ENCODE results near the gene MTHFD1L.

MTHFD1L gene

GRCh38 chr6:151004383-151005024 lies 139.0 kb downstream of the MTHFD1L start:
- Histone ChIP-seq H3K27me3 (no peaks in the 10 kb centered on the region), H3K9me3 (no peaks in the 10 kb centered on the region), H3K4me1 (ENCODE audit: control insufficient read depth in 1 of 2, insufficient read depth in 1 of 2, low read depth in 1 of 2, low read length in 1 of 2) (peaks cover 50% of the 10 kb centered on the region in 2 experiments), H3K4me3 (ENCODE audit: low read depth in 1 of 2, low read length in 1 of 2) (peak overlapping the region; percentile 30 to 44), H3K27ac (peak overlapping the region; percentile 86), H3K36me3 (no peaks in the 10 kb centered on the region)
- TF ChIP-seq CTCF (IDR thresholded peaks at IDR 0.05) = no peak

GRCh38 chr6:151005164-151005563 lies 139.7 kb downstream of the MTHFD1L start:
- Histone ChIP-seq H3K4me1 (ENCODE audit: control insufficient read depth in 1 of 2, insufficient read depth in 1 of 2, low read depth in 1 of 2, low read length in 1 of 2) (peaks cover 50% of the 10 kb centered on the region in 2 experiments), H3K27ac (peak overlapping the region; percentile 86), H3K36me3 (no peaks in the 10 kb centered on the region), H3K9me3 (no peaks in the 10 kb centered on the region), H3K27me3 (no peaks in the 10 kb centered on the region), H3K4me3 (ENCODE audit: low read depth in 1 of 2, low read length in 1 of 2) (peak overlapping the region in 1 of 2 experiments; percentile 33)
- no peak for TF ChIP-seq CTCF (IDR thresholded peaks at IDR 0.05)

DNA sequence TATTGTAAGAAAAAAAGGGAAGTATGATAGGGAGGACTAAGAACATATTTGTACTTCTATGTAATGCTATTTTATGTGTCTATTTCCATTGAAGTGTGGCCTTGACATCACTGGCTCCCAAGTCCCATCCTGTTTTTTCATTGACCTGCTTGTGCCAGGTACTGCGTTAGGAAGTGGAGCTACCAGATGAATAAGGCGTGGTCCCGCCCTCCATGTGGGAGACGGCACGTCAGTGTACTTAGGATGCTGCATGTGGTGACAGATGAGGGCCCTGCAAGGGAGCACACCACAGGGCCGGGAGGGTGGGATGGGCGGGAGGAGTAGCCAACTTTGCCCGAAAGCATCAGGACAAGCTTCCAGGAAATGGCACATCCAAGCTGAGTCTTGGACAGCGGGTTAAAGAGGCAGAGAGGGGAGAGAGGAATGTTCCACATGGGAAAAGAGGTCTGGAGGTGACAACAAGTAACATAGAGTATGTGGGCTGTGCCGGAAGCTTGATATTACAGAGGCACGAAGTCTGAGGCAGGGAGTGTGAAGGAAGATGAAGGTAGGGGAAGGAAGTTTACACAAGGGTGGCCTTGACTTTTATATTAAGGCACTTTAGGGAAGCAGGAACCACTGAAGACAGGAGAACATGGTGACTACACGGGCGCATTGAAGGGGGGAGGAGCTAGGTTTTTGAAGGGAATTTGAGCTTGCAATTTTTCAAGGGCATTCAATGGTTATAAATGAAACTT lies 140.6 kb downstream of the MTHFD1L start:
- TF ChIP-seq CTCF (IDR thresholded peaks at IDR 0.05) = no peak
- Histone ChIP-seq H3K9me3 (no peaks in the 10 kb centered on the region), H3K27ac (peak overlapping the region; percentile 86), H3K4me1 (ENCODE audit: control insufficient read depth in 1 of 2, insufficient read depth in 1 of 2, low read depth in 1 of 2, low read length in 1 of 2) (peaks cover 50% of the 10 kb centered on the region in 2 experiments), H3K27me3 (no peaks in the 10 kb centered on the region), H3K36me3 (no peaks in the 10 kb centered on the region), H3K4me3 (ENCODE audit: low read depth in 1 of 2, low read length in 1 of 2) (peak overlapping the region in 1 of 2 experiments; percentile 33)

DNA sequence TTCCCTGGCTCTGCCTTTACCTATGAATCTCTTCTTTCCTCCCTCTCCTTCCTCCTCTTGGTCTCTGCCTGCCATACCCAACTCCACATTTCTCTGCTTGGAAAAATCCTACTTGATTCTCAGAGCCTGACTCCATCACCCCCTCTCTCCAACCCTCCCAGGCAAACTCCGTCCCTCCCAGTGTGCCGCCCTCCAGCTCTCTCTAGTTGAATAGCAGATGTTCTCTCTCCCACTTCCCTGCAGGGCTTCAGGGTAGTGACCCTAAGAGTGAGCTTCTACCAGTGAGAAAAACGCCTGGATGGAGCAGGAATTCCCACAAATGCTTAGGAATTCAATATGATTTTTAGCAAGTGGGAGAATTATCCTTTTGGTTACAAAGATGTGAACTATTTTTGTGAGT lies 141.6 kb downstream of the MTHFD1L start:
- Histone ChIP-seq H3K4me3 (ENCODE audit: low read depth in 1 of 2, low read length in 1 of 2) (no peak overlapping the region), H3K9me3 (no peaks in the 10 kb centered on the region), H3K36me3 (no peaks in the 10 kb centered on the region), H3K27ac (peak overlapping the region; percentile 86), H3K27me3 (no peaks in the 10 kb centered on the region), H3K4me1 (ENCODE audit: control insufficient read depth in 1 of 2, insufficient read depth in 1 of 2, low read depth in 1 of 2, low read length in 1 of 2) (peaks cover 46 to 50% of the 10 kb centered on the region in 2 experiments)
- no peak for TF ChIP-seq CTCF (IDR thresholded peaks at IDR 0.05)

GRCh38 chr6:151007922-151008321 lies 142.4 kb downstream of the MTHFD1L start:
- Histone ChIP-seq H3K27ac (no peak overlapping the region), H3K27me3 (no peaks in the 10 kb centered on the region), H3K4me1 (ENCODE audit: control insufficient read depth in 1 of 2, insufficient read depth in 1 of 2, low read depth in 1 of 2, low read length in 1 of 2) (peaks cover 38 to 43% of the 10 kb centered on the region in 2 experiments), H3K36me3 (no peaks in the 10 kb centered on the region), H3K4me3 (ENCODE audit: low read depth in 1 of 2, low read length in 1 of 2) (no peak overlapping the region), H3K9me3 (no peaks in the 10 kb centered on the region)
- no peak for TF ChIP-seq CTCF (IDR thresholded peaks at IDR 0.05)

Measured in neutrophil (primary cell).